A549 (cell line): ENCODE data around the gene EXOC3L2.

ENCODE experiments used
- CTCF ChIP-seq: fragments of >200 bp; sonication (Bioruptor Twin); formaldehyde crosslinking; IDR thresholded peaks from 3 replicates; pipeline ENCODE4 v1.5.1; 2016
- FOXS1 ChIP-seq: fragments of 250-450 bp; sonication (Bioruptor Pico); IDR thresholded peaks from 2 replicates; pipeline ENCODE4 v1.5.0; 2020; ENCODE audit warnings: mild to moderate bottlenecking, moderate library complexity
- HOXA7 ChIP-seq: fragments of 250-450 bp; sonication (Bioruptor Pico); IDR thresholded peaks from 2 replicates; pipeline ENCODE4 v1.5.0; 2020; ENCODE audit warnings: mild to moderate bottlenecking, moderate library complexity
- KDM5A ChIP-seq: fragments of 200-600 bp; sonication (generic); IDR thresholded peaks from 2 replicates; pipeline ENCODE4 v1.6.1; 2016; ENCODE audit warnings: antibody characterized with exemption, mild to moderate bottlenecking
- MYC ChIP-seq: IDR thresholded peaks from 2 replicates; pipeline ENCODE4 v1.6.1; 2012; ENCODE audit warnings: mild to moderate bottlenecking, inconsistent platforms, low read length, improper control_type of control experiment, borderline replicate concordance
- POLR2A ChIP-seq: IDR thresholded peaks from 2 replicates; pipeline ENCODE4 v1.6.1; 2012; ENCODE audit warnings: mild to moderate bottlenecking, low read length
- RAD21 ChIP-seq, 2 experiments: fragments of >200 bp in 1 of 2; sonication (Bioruptor Twin) in 1 of 2; formaldehyde crosslinking in 1 of 2; IDR thresholded peaks in 1 of 2; conservative IDR thresholded peaks in 1 of 2; 2 replicates in 1 of 2; 3 replicates in 1 of 2; pipeline ENCODE4 v1.6.1; 2012 to 2018; ENCODE audit warnings: inconsistent platforms in 1 of 2
- RARB ChIP-seq: fragments of 250-450 bp; sonication (Bioruptor Pico); IDR thresholded peaks from 2 replicates; pipeline ENCODE4 v1.8.0; 2021; ENCODE audit warnings: mild to moderate bottlenecking, moderate library complexity

DNA sequence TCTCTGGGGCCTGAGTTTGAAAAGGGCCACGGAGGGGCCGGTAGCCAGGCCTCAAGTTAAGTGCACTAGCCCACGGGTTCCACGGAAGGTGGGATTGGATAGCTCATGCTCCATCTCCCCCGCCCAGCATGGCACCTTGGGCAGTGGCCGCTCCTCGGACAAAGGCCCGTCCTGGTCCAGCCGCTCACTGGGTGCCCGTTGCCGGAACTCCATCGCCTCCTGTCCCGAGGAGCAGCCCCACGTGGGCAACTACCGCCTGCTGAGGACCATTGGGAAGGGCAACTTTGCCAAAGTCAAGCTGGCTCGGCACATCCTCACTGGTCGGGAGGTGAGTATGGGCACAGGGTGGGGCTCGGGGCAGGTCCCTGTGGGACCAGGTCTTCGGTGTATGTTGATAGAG, 13.7 kb upstream of the EXOC3L2 start:
- TF ChIP-seq POLR2A (no peak), FOXS1 (no peak), CTCF (no peak), MYC (no peak), RAD21 (conservative IDR thresholded peaks at IDR 0.05 in 1 of 2, IDR thresholded peaks at IDR 0.05 in 1 of 2) (no peak), RARB (no peak), HOXA7 (CRISPR knock-in tag) (no peak), KDM5A (no peak)
